ENCODE measurements around the gene MSI2. TPM values are rescaled to one million over a fixed set of nuclear protein-coding genes. Genes with fewer than 3 reads are reported as not detected.

Gene MSI2
- total and polyA plus RNA-seq, 9 of the 15 experiments (the other 6 are each of a cell fraction or from before 2014, with no cell fraction given): 4.6 to 61.8 (median 42.4) TPM

DNA sequence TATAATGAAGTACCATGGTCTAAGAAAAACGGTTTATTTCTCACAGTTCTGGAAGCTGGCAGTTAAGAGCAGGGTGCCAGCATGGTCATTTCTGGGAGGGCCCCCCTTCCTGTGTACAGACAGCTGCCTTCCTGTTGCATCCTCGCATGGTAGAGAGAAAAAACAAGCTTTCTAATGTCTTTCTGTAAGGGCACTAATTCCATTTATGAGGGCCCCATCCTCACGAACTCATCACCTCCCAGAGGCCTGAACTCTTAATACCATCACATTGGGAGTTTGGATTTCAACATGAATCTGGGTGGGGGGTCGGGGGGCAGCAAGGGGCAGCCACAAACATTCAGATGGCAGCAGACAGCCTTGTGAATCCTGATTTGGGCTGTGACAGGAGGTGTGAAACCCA is 339.1 kb downstream of the MSI2 start:
- Histone ChIP-seq H3K36me3 (ENCODE audit: control insufficient read depth, insufficient read depth, low read length) (no peaks in the 10 kb centered on the region), H3K9me1 (ENCODE audit: control insufficient read depth, insufficient read depth, low read length) (no peaks in the 10 kb centered on the region), H3K4me3 (no peak overlapping the region), H3K4me2 (ENCODE audit: insufficient read depth, low read length) (no peak overlapping the region), H4K20me1 (replicated peaks; ENCODE audit: control insufficient read depth, insufficient read depth, low read length) (no peaks in the 10 kb centered on the region; the same call in 1 of the 2 replicates), H2AFZ (ENCODE audit: low read depth, low read length) (no peak overlapping the region), H3K9me3 (replicated peaks; ENCODE audit: control insufficient read depth, insufficient read depth, low read depth, low read length) (no peaks in the 10 kb centered on the region), H3K79me2 (ENCODE audit: control insufficient read depth, insufficient read depth, low read length) (no peaks in the 10 kb centered on the region), H3K27me3 (ENCODE audit: control insufficient read depth in 2 of 2, insufficient read depth in 2 of 2, low read length in 2 of 2) (no peaks in the 10 kb centered on the region), H3K4me1 (replicated peaks in 1 of 2; ENCODE audit: control insufficient read depth in 2 of 2, insufficient read depth in 2 of 2, low read length in 2 of 2) (no peaks in the 10 kb centered on the region), H3K27ac (ENCODE audit: extremely low read depth, low read depth, low read length) (no peak overlapping the region), H3K9ac (ENCODE audit: insufficient read depth in 1 of 2, low read depth in 2 of 2, low read length in 2 of 2) (no peak overlapping the region)
- BruUV-seq (replicated peaks): no TSS peak
- WGBS (ENCODE audit: insufficient coverage, low coverage, missing lambda C conversion rate): 51% methylated on average over 3 of the region's 4 CpGs
- FAIRE-seq (no peak), DNase-seq (ENCODE audit: extremely low read depth in 1 of 4, low spot score in 3 of 4) (no peak), ATAC-seq (no peak)
- ChIA-PET CTCF (ENCODE audit: low intra/inter-chr PET ratio) (no interaction called here), POLR2A (interaction anchor here (0.7 to 0.8 kb wide), 2 partner anchors 42 to 47 kb away, joined by 3 to 4 read pairs; no protein-coding TSS in a partner anchor)
- intact Hi-C loops (cut with micrococcal nuclease) (loop anchor here (5.0 to 10.0 kb wide), 2 partner anchors 149 to 237 kb away; partner anchors contain the start of gene CCDC182), in situ Hi-C loops (cut with MboI) (no loop called here)
- TF ChIP-seq, protein P1, sequence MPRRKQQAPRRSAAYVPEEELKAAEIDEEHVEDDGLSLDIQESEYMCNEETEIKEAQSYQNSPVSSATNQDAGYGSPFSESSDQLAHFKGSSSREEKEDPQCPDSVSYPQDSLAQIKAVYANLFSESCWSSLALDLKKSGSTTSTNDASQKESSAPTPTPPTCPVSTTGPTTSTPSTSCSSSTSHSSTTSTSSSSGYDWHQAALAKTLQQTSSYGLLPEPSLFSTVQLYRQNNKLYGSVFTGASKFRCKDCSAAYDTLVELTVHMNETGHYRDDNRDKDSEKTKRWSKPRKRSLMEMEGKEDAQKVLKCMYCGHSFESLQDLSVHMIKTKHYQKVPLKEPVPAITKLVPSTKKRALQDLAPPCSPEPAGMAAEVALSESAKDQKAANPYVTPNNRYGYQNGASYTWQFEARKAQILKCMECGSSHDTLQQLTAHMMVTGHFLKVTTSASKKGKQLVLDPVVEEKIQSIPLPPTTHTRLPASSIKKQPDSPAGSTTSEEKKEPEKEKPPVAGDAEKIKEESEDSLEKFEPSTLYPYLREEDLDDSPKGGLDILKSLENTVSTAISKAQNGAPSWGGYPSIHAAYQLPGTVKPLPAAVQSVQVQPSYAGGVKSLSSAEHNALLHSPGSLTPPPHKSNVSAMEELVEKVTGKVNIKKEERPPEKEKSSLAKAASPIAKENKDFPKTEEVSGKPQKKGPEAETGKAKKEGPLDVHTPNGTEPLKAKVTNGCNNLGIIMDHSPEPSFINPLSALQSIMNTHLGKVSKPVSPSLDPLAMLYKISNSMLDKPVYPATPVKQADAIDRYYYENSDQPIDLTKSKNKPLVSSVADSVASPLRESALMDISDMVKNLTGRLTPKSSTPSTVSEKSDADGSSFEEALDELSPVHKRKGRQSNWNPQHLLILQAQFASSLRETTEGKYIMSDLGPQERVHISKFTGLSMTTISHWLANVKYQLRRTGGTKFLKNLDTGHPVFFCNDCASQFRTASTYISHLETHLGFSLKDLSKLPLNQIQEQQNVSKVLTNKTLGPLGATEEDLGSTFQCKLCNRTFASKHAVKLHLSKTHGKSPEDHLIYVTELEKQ (CRISPR knock-in tag; IDR thresholded peaks at IDR 0.05): no peak
- TF ChIP-seq FOXJ3 (CRISPR knock-in tag; IDR thresholded peaks at IDR 0.05) (no peak), POLR3G (IDR thresholded peaks at IDR 0.05; ENCODE audit: extremely low read depth, insufficient read length, insufficient replicate concordance) (no peak), KAT8 (IDR thresholded peaks at IDR 0.05; ENCODE audit: low read depth) (no peak), NR2F6 (CRISPR knock-in tag; IDR thresholded peaks at IDR 0.05) (no peak), CXXC5 (CRISPR knock-in tag; IDR thresholded peaks at IDR 0.05) (no peak), TAL1 (IDR thresholded peaks at IDR 0.05) (no peak), PHB (CRISPR knock-in tag; IDR thresholded peaks at IDR 0.05) (no peak)
- TF ChIP-seq, protein P2, sequence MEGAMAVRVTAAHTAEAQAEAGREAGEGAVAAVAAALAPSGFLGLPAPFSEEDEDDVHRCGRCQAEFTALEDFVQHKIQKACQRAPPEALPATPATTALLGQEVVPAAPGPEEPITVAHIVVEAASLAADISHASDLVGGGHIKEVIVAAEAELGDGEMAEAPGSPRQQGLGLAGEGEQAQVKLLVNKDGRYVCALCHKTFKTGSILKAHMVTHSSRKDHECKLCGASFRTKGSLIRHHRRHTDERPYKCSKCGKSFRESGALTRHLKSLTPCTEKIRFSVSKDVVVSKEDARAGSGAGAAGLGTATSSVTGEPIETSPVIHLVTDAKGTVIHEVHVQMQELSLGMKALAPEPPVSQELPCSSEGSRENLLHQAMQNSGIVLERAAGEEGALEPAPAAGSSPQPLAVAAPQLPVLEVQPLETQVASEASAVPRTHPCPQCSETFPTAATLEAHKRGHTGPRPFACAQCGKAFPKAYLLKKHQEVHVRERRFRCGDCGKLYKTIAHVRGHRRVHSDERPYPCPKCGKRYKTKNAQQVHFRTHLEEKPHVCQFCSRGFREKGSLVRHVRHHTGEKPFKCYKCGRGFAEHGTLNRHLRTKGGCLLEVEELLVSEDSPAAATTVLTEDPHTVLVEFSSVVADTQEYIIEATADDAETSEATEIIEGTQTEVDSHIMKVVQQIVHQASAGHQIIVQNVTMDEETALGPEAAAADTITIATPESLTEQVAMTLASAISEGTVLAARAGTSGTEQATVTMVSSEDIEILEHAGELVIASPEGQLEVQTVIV (CRISPR knock-in tag; IDR thresholded peaks at IDR 0.05; ENCODE audit: borderline replicate concordance): no peak

All from K562 (cell line).